Fibroblast of skin of scalp (primary cell): ENCODE data around the gene CSNK2A2.
A peak's percentile ranks its signal among the peaks of the same experiment; 100 is the strongest.

Source experiments
- DNase-seq: peaks from one replicate; pipeline ENCODE4 v3.0.0-alpha.2; 2013

CSNK2A2 gene

DNA sequence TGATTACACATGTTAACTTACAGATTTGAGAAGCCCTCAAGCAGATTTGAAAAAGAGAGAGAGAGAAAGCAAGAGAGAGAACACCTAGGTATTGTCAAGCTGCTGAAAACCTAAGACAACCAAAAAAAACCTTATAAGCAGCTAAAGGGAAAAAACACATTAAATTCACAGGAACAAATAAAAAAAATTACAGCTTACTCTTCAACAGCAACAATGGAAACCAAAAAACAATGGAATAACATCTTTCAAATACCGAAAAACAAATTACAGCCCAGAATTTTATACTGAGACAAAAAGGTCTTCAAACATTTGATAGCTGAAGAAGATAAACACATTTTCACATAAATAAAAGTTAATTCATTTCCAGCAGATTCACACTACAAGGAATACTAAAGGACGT lies 60.3 kb downstream of the CSNK2A2 start:
- DNase-seq = no peak

DNA sequence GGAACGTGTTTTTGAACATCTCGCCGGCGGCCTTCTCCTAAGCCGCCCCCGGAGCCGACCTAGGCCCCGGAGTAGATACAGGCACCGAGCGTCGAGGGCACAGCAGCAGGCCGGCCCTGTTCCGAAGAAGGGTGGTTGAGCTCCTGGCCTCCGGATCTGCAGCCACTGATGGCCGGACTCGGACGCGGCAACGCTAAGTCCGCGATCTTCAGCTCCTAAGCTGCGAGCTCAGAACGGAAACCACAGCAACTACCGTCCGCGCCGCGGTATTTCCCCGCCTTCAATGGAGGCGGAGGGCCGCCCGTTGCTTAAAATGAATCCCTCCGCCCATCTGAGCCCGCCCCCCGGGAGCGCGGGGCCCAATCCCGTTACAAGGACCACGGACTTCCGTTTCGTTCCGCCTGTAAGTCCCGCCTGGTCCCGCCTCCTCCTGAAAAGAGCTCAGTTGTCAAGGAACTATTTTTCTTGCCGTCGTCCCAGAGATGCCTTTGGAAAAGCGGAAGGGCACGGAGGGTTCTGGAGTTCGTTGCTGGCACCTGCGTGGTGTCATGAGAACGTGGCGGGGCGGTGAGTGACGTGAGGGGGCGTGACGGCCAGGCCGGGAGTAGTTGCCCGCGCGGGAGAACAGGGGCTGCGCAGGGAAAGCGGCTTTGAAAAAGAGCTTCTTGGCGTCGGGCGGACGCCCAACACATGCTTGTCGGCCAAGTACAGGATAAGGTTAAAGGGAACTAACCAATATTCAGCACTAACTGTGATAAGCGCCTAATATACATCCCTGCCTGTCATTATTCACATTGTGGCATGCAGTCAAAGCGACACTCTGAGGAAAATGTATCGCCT lies 68.6 kb downstream of the CSNK2A2 start, which contains the start of gene CFAP20:
Gene CFAP20, minus strand, starts transcription at position 285 of the 840 bp plus-strand sequence. Its CDS starts 266 bp downstream, at position 19.
- DNase-seq = peak; percentile 100

DNA sequence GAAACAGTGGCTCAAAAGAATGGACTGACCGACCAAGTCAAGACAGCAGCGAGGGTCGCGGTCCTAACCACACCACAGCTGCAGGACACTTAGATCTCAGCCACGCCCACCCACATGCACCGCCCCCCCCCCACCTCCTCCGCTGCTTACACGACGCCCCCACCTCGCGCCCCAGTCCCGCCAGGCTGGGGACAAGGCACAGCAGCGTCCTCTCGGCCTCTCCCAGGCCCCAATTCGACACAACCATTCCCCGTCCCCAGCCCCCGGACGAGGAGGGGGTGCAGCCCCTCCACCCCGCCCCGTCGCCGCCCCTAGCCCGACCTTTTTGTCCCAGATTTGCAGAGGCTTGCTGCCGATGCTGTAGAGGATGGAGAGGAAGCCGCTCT lies 69.2 kb downstream of the CSNK2A2 start:
- no peak for DNase-seq

DNA sequence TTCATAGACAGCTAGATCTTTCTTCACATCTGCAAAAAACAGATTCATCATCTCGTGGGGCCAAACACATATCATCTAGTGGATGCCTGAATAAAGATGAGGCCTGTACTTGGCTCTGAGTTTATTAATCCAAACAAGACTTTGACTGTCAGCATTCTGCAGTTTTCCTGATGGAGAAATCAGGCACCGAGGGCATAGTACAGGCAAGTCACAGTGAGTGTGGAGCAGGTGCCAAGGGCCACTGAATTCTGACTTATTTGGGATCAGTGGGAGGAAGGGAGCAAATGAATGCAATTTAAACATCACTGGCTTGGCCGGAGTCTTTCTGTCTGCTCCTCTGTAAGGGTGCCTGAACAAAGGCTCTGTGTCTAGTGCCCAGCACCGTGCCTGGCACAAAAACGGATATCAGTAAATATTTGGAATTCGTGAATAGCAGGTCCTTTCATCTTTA lies 69.7 kb downstream of the CSNK2A2 start:
- no peak for DNase-seq

DNA sequence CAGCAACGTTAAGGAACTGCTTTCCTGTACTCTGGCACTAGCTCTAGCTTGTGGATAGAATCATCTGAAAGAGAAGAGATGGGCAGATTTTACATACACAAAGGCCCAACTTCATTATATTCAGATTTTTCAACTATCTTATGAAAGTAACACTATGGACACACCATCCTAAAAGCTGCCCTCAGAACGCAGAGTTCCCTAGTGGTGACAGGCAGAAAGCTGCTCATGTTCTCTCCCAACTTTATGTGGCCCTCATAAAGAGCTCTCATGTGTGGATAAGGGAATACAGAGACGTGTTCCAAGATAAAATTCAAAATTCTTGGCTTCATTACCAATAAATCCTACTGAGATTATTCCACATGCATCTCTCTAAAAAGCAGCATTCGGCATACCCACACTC lies 70.3 kb downstream of the CSNK2A2 start:
- no peak for DNase-seq

DNA sequence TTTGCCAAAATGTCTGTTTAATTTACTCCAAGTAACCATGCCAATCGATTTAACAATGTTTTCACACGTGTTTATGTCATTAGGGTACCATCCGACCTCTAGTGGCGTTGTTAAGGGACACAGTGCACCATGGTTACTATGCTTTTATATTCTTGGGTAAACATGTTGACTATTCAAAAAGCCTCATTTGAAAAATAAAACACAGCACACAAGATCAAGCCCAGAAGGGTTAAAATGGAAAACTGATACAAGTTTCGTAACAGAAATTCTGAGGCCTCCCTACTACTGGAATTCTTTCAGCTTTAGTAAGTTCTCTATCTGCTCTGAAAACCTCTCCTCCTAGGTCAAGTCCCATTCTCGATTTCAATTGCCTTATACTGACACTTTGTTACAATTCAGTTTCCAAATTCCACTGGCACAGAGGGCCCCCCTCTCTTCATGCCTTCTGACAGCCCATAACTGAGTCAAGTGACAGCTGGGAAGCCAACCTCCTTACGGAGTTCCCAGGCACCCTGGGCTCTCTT lies 70.8 kb downstream of the CSNK2A2 start:
- peak; percentile 25 for DNase-seq

DNA sequence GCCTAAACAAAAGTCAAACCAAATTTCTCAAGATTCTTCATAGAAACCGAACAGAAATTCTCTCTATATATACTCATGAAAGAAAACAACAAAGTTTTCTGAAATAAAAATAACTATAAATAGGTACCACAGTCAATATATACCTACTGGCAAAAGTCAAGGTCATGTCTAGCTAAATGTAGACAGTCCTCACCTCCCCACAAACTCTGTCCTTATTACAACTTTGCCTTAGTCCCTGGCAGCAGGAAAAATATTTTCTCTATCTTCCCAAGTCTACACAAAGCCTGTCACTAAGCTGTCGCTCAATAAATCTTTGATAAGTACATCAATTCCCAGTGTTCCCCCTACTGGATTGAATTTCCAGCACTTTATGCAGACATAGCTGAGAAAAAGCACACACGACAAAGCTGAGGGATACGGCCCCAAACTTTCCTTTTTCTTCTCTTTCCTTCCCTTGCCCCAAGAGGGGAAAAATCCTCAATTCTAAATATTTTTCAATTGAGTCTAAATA lies 71.4 kb downstream of the CSNK2A2 start:
- DNase-seq = no peak

DNA sequence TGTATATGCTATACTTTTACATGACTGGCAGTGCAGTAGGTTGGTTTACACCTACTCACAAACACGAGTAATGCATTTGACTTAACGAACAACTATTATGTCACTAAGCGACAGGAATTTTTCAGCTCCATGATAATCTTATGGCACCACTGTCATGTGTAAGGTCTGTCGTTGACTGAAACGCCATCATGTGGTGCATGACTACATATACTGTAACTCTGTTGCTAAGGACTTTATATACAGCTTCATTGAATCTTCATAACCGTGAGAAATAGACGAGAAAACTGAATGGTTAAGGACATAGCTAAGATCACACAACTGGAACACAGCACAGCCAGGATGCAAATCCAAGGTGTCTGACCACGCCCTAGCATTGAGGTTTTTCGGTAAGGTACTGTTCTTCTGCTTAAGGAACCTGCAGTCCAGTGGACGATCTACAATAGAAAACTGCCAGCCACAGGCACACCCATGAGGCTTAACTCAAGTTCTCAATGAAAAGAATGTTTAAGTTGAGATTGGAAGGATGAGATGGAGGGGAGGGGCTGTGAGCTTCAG lies 72.0 kb downstream of the CSNK2A2 start:
- no peak for DNase-seq

DNA sequence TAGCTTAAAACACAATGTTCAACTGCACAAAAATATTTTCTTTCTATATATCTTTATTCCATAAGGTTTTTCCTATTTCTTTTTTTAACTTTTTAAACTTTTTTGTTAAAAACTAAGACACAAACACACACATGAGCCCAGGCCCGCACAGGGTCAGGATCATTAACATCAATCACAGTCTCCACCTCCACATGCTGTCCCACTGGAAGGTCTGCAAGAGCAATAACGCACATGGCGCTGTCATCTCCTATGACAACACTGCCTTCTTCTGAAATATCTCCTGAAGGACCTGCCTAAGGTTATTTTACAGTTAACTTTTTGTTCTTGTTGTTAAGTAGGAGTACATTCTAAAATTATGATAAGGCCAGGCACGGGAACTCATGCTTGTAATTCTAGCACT lies 72.9 kb downstream of the CSNK2A2 start:
- no peak for DNase-seq

DNA sequence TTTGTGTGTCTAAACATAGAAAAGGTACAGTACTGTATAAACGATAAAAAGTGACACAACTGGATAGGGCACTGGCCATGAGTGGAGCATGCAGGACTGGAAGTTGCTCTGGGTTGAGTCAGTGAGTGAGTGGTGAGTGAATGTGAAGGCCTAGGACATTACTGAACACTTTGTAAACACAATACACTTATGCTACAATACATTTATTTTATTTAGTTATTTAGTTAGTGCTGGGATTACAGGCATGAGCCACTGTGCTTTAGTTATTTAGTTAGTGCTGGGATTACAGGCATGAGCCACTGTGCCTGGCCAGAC lies 73.3 kb downstream of the CSNK2A2 start:
- no peak for DNase-seq

DNA sequence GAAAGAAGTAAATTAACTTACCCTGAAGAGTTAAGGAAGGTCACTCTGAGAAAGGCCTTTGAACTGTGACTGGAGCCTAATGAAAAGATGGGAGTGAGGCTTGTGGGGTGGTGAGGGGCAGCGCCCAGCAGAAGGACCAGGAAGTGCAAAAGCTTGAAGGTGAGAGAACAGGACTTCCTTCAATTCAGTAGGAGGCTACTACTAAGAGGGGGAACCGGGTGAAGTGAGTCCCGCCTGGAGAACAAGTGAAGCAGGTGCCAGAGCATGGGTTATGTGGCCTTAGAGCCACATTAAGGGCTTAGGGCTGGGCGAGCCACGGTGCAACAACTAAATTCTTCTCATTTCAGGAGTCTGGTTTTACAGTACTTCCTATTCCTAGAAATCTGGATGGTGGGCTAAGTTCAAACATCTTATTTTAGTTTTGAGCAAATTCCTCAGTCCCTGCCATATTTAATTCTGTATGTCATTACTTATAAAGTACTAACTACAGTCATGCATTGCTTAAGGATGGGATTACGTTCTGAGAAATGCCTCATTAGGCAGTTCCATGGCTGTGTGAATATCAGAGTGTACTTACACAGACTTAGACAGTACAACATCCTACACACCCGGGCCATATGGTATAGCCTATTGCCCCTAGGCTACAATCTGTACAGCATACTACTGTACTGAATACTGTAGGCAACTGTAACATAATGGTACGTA lies 73.9 kb downstream of the CSNK2A2 start:
- DNase-seq = no peak

DNA sequence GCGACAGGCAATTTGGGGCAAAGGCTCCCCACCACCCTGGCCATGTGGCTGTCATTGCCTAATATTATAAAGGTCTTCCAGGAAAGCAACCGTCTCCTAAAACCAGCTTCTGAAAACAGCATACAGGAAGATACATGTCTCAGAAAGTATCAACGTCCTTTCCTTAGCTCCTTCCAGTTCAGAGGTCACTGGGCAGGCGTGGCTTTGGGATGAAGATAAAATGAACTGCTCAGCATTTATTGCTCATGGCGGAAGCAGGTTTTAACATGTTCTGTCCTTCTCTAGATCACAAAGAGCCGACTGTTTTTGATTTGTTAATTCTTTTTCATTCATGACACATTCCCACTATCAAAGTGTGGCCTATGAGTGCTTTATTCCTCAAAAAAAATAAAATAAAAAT lies 76.8 kb downstream of the CSNK2A2 start:
- DNase-seq = no peak

DNA sequence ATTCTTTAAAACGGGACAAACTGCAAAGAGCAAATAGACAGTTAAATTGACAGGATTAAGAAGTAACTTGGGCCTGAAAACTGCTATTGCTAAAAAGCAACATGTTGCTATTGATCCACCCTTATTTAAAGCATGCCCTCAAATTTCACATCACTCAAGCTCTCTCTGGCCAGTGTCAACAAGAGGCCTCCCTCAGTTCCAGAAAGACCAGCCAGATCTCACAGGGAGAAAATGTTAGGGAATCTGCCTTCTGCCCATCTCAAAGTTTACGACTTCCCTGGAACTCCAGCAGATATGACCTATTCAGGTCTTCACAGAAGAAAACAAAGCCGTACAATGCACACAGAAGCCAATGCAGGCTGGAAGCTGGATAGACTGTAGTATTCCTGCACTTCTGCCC lies 77.7 kb downstream of the CSNK2A2 start:
- no peak for DNase-seq

DNA sequence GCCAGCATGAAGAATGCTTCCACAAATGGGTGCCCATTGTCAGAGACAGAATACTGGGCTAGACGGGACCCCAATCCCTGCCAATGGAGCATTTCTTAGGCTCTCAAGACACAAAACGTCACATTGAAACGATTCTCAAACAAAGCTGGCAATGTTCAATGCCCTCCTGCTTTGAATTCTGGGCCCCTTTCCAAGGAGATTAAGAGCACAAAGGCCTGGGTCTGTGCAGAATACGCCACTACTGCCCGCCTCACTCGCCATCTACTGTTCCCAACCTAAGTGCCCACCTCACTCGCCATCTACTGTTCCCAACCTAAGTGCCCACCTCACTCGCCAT lies 78.4 kb downstream of the CSNK2A2 start:
- no peak for DNase-seq

DNA sequence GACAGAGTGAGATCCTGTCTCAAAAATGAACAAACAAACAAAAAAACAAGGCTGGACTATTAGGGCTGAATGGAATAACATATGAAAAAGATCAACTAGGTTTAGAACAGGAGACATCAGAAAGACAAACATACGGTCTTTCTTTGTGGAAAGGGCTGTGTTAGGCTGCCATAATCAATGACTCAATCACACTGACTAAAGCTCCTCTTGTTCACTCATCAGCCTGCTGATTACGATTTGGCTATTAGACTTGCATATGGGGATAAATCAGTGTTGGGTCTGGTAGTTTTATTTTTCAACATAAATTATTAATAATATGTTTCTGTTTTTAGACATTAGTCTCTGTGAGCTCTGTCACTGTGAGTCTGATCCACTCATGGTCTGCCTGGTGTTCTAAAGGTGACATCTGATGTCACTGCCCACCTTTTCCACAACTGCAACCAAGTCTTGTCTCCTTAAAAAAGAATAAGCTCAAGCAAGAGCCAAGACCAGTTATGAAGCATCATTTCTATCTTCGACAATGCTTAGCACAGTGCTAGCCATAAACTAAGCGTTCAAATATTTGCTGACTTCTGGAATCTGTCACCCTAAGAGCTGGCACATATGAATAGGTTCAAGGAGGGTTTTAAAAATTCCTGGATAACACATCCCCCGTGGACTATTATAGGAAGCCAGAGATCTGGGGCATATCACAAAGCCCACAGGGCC lies 79.0 kb downstream of the CSNK2A2 start:
- DNase-seq = peak; percentile 24

DNA sequence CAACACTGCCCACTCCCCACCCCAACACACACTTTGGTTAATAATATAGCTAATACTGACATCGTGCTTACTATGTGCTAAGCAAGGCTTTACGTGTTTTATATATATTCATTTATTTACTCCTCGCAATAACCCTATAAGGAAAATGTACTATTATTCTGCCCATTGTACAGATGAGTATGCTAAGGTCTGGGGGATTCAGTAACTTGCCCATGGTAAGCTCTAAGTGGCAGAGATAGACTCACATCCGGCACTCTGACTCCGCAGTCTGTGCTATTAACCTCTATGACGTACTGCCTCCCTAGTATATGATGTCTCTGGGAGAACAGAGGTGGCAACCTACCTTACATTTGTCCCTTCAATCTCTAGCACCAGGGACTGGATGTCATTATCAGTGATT lies 81.4 kb downstream of the CSNK2A2 start:
- no peak for DNase-seq

DNA sequence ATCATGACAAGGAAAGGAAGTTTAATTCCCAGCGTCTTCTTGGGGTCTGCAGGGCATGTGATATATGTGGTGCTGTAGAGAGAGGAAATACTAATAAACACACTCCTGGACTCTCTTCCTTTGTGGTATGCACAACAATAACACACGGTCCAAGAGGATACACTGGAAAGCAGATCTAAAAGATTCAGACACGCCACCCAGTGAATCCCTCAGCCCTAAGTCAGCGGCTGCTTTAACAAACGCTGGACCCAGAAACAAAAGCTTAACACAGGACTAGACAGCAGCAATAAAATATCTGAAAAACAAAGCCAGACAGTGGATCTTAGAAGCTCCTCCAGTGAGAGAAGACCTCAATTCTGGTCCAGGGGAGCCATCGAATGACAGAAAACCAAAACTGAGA lies 81.8 kb downstream of the CSNK2A2 start:
- no peak for DNase-seq

DNA sequence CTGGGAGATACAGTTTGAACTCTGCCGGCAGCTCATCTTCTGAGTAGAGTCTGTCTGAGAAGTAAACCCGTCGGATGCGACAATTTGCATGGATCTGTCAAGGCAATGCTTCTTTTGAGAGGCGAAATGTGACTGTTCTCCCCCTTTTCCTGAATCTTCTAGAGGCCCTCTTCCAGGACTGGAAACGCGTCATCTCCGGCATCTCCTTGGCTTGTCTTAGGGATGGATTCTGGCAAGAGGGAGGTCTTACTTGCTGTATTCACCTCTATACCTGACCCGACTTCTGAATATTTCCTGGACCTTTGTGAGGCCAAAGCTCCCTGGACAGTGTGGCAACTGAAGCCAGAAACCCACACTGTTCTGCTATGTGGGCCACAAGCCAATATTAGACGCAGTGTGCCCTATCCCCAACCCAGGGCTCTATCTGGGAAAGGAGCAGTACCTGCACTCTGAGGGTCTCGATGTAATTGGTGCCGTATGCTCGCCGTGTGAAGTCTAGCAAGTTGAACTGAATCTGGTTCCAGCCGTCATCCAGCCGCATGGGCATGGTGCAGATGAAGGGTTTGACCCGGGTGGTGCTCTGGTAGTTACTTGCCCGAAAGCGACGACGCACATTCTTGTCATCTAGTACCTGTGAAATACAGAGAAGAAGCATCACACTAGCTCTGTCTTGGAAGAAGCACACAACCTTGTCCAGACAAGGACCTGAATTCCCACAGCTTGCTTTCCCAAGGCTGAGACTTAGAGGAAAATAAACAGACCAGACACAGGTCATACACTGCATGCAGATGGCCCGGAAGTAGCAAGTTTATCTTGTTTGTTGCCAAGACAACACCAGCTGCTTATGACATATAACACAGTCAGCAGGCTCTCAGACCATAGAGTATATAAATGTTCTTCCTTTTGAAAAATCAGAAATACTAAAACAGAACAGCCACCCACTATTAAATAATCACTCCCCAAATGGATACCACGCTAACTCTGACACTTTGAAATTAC lies 82.8 kb downstream of the CSNK2A2 start:
- DNase-seq = no peak

DNA sequence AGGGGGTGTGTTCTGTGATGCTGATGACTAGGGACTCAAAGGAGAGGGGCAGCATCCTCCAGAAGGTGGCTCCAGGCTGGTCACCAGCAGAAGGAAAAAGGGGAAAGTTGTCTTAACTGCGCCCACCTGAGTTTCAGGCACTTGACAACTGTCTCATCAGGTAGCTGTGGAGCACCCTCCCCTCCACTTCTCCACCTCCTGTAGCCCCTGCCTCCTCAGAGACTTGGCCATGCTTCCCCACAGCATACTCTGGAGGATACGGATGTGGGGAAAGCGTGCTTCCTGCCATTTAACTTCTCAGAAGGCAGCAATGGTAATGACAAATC lies 86.6 kb downstream of the CSNK2A2 start:
- DNase-seq = no peak

DNA sequence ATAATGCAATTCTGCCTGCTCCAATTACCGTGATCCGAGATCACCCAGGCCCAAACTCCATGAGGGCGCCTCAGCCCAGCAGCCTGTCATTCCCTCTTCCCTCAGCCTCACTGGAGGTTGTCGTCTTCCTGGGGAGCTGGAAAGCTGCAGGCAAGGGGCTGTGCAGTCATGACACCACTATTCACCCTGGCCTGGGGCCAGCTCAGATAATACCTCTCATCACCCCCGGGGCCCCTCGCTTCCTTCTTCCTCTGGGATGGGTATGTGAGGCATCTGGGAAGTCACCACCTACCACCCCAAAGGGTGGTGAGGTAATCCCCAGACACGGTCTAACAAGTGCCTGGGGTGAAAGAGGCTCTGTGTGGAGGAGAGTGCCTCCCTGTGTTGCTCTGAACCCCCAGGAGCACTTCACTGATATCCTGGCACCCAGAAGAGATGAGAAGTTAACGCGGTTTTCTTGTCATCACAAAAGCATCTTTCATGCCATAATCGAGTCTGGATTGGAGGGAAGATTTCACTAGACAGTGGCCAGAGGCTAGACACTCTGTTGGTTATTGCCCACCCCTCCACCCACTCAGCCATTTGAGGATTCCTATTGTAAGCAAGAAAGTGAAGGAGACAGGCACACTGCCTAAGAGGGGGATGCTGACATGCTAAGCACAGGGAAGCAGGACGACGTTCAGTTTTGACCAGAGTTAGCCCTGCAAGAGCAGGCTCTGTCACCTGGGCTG lies 87.2 kb downstream of the CSNK2A2 start:
- peak; percentile 75 for DNase-seq

DNA sequence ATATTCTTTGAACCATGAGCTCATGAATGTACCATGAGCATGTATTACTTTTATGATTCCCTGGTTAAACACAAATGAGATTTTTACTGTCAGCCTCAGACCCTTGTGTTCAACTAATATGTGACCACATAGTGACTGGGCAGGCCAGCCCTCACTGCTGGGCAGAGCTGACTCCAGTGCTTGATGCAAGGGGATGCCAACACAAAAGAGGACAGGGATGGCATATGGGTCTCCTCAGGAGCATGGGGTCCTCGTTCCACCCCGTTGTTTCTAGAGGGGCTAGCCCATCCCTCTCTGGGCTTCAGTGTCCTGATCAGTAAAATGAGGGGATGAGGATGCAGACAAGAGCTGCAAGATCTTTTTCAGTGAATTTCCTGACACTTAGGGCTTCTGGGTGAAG lies 88.0 kb downstream of the CSNK2A2 start:
- DNase-seq = no peak
